ENCODE results near the gene GFRA4.

The GFRA4 gene

DNA sequence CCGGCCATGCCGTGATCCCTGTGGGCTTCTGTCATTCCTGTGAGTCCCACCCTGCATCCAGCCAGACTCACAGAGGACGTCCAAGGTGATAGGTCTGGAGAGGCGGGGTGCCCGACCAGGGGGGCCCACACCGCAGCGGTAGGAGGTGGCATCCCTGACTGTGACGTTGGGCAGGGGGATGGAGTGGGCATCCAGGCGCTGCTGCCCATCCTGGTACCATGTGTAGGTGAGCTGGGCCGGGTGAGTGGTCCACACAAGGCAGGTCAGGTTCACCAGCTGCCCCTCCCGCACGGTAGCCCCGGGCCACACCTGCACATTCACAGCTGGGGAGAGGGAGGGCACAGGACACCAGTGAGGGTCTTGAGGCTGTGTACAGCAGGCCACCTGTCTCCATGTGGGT is 30.2 kb upstream of the GFRA4 start:
- DNase-seq, result no peak

DNA sequence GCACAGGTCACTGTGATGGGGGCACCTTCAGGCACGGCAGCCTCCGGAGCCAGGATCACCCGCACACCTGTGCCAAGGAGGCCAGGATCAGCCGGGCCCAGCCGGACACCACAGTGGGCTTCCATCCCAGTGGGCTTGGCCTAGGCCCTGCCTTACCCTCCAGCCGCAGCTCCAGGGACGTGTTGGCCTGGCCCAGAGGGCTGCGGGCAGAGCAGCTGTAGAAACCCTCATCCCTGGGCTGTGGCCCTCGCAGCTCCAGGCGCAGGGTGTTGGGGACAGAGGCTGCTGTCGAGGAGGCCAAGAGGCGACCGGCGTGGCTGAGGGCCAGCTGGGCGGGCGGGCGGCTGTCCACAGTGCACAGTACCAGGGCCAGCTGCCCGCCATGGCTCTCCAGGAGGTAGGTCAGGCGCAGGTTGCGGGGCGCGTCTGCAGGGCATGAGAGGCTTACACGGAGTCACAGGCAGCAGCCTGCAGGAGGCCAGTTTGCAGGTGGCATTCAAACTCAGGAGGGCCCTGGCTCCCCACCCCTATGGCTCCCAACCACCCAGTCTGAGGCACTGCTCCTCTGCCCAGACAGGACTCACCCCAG is 29.6 kb upstream of the GFRA4 start:
- no peak for DNase-seq

GRCh38 chr20:3691897-3692296 is 28.7 kb upstream of the GFRA4 start:
- DNase-seq, result no peak

- DNase-seq, result no peak
These were observed 28.1 kb upstream of the GFRA4 start for GRCh38 chr20:3691306-3691705.

DNA sequence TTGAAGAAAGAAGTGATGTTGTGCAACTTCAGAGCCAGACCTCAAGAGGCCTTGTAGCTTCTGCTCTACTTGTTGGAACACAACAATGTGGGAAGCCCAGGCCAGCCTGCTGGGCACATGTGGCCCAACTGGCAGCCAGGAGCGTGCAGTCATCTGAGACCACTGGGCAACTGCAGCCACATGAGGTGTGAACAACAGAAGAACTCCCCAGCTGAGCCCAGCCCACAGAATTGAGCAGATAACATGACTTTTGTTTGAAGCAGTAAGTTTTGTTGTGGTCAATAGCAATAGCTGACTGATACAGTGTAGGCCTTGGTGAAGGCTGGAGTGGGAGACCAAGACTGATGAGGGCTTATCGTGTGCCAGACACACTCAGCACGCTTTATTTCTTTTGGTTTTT is 27.2 kb upstream of the GFRA4 start:
- no peak for DNase-seq

- DNase-seq, result no peak
These were observed 26.8 kb upstream of the GFRA4 start for GRCh38 chr20:3689978-3690377.

DNA sequence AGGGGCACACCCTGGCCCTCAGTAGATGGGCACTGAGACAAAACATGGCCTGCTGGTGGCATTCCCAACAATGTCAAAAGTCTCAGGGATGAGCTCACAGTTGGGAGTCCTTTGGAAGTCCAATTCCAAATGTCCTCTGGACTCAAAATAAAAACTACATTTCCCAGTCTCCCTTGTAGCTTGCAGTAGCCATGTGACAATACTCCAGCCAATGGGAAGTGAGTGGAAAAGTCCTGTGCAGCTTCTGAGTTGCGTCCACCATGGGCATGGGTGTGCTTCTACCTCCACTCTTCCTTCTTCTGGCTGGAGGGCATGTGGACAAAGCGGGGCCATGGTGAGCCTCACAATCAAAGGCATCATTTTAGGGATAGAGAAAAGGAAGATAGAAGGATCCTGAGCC is 24.5 kb upstream of the GFRA4 start:
- no peak for DNase-seq

GRCh38 chr20:3686867-3687321 is 23.7 kb upstream of the GFRA4 start:
- no peak for DNase-seq

DNA sequence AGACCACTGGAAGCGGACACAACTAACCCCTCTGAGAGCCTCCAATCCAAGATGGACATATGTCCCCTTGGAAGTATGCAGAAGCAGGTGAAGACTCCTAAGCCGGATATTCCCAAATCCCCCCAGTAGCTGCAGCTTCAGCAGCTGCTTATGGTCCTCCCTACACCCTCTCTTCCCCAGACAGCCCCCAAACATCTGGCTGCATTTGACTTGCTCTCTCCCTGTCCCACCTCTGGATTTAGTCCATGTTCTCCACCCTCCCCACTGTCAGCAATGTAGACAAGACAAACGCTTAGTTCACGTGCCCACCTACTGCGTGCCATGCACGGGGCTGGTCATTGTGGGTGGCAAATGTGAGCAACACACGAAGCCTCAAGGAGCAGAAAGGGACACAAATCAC is 23.2 kb upstream of the GFRA4 start:
- DNase-seq, result no peak

DNA sequence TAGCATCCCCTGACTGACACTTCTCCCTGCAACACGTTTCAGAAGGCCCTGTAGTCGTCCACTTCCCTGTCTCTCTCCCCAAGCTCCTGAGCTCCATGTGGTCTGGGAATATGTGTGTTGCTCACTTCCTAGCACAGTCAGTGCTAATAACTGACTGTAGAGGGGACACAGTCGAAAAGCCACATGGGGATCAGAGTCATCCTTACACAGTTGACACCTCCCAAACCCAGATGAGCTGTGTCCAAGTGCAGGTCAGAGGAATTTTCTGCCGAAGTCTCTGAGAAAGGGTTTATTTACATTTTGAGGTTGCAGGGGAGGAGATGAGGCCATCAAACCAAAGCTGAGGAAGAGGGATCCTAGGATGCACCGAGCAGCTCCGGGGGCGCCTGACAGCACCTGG is 22.1 kb upstream of the GFRA4 start:
- no peak for DNase-seq

GRCh38 chr20:3681931-3682781 is 19.0 kb upstream of the GFRA4 start, which contains the start of gene ADAM33:
Gene ADAM33, minus strand, starts transcription at chr20:3682010. Its CDS starts 6 bp downstream, at chr20:3682004.
- no peak for DNase-seq

DNA sequence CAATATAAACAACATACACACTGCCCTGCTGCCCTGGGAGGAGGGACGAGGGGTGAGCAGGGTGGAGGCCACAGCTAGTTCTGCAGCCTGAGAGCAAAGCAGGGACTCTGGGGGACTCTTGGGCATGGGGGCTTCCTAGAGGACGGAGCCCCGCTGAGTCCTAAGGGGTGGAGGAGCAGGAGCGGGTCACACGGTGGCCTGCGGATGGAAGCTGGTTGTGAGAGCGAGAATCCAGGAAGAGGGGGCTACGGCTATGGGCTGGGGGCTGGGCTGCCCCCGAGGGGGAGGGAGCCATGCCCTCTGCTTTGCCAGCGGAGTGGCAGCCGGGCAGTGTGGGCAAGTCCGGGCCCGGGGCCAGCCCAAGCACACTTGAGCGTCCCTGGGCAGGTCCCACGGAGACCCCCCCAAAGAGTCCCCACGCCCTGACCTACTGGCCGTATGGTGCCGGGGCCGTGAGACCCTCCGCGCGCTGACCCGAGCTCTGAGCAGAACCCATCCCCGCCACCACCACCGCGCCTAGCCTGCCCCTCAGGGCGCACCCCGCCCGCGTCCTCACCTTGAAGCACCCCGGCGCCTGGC is 18.2 kb upstream of the GFRA4 start:
- no peak for DNase-seq

DNA sequence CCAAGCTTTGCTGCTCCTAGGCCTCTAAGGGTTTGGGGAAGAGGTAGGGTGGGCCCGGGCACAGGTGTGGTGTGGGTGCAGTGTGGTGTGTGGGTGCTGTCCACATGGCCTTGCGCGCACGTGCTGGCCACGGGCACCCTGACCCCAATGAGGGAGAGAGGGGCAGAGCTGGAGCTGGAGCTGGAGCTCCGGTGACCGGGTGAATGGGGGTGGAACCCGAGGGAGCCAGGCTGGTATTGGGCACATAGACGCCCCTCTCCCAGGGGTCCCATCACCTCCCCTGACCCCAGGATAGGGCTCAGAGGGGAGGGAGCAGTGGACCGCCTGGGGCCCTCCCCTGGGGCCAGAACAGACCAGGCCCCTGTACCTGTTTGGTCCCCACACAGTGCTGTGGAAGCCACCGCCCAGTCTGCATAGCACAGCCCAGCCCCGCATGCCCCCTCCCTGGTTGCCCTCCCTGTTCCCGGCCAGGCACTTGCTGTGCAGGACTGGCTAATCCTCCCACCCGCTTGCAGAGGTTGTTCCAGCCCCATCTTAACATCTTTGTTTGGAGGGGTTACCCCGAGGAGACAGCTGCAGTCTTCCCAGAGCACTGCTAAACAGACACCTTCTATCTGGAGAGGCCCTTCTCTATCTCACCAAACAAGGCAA is 17.6 kb upstream of the GFRA4 start:
- no peak for DNase-seq

- DNase-seq, result no peak
These were observed 16.8 kb upstream of the GFRA4 start for GRCh38 chr20:3679749-3680700.

DNA sequence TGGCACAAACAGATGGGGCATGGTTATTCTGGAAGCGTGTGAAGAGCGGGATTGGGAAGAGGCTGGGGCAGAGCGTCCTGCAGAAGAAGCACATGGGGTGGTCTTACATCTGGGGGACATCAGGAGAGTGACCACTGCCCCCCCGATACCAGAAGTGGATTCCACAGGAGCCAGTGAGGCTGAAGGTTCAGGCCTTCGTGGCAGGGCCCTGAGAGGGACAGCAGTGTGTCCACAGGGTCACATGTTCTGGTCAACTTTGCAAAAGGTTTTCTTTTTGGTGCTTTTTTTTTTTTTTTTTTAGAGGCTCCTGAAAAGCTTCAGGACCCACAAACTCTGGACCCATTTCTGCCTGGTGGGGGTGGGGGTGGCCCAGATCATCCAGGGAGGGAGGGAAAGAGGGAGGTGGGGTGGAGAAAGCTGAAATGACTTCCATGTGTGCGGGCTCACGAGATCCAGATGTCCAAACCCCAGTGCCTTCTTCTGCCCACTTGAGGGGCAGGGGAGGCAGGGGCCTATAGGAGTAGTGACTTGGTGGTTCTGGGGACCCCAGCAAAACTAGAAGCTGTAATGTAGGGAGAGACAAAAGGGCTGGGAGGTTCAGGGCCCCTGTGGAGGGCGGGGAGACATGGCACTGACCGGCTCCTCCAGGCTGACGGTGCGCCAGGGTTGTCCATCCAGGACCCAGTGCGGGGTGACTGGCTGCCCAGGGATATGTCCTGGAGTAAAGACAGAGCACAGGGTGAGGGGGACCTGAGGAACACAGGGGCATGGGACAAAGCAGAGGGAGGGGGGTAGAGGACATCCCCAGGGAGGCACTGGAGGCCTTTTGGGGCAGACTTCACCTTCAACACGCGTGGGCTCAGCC is 15.9 kb upstream of the GFRA4 start:
- DNase-seq, result no peak

GRCh38 chr20:3678198-3678597 is 15.0 kb upstream of the GFRA4 start:
- DNase-seq, result no peak

GRCh38 chr20:3677733-3678132 is 14.5 kb upstream of the GFRA4 start:
- DNase-seq, result no peak

GRCh38 chr20:3674995-3675900 is 12.0 kb upstream of the GFRA4 start:
- no peak for DNase-seq

GRCh38 chr20:3674447-3674846 is 11.2 kb upstream of the GFRA4 start:
- DNase-seq, result no peak
